SK-N-SH (cell line): ENCODE results near the gene C1orf141. TPM values are rescaled to one million over a fixed set of nuclear protein-coding genes. Genes with fewer than 3 reads are reported as not detected.

ENCODE experiments used
- CTCF ChIA-PET: fragments of 300-600, 350-600 bp; formaldehyde crosslinking; extraction: SDS; loops from one replicate; lab custom pipeline; 2021; lab: Yijun Ruan, JAX
- POLR2A ChIA-PET: fragments of 350-600 bp; sonication (Branson Sonifier 250); formaldehyde crosslinking; extraction: SDS; loops from one replicate; lab custom pipeline; 2020; ENCODE audit warnings: antibody characterized with exemption, inconsistent platforms; lab: Yijun Ruan, JAX
- DNase-seq: peaks from one replicate; pipeline ENCODE4 v3.0.0; 2012
- H2AFZ ChIP-seq: fragments of 200-600 bp; sonication (generic); 2 replicates; pipeline ENCODE4 v1.8.1; 2016; ENCODE audit warnings: antibody characterized with exemption, mild to moderate bottlenecking, low read depth
- H3F3A ChIP-seq: fragments of 200-600 bp; sonication (generic); replicated peaks from 2 replicates; pipeline ENCODE3; 2016; ENCODE audit warnings: antibody characterized with exemption, mild to moderate bottlenecking; ENCODE audit not compliant: insufficient read depth
- H3K27ac ChIP-seq, 2 experiments: fragments of 200-500 bp in 1 of 2; fragments of 200-600 bp in 1 of 2; sonication (Bioruptor generic) in 1 of 2; sonication (generic), shearing (Covaris generic) in 1 of 2; 2 replicates each; pipeline versions ENCODE4 v1.5.1 to v1.6.1; 2014 to 2016; ENCODE audit warnings: low read depth in 2 of 2, inconsistent platforms in 1 of 2, low read length in 1 of 2, mild to moderate bottlenecking in 1 of 2, mixed read lengths in 1 of 2
- H3K27me3 ChIP-seq: fragments of 200-600 bp; sonication (generic), shearing (Covaris generic); 2 replicates; pipeline ENCODE4 v1.6.1; 2016; ENCODE audit warnings: mixed run types; ENCODE audit not compliant: insufficient read depth
- H3K36me3 ChIP-seq, 2 experiments: fragments of 200-500 bp in 1 of 2; fragments of 200-600 bp in 1 of 2; sonication (Bioruptor generic) in 1 of 2; sonication (generic) in 1 of 2; replicated peaks in 1 of 2; 2 replicates each; pipeline versions ENCODE3 to v1.5.1; 2014 to 2016; ENCODE audit warnings: low read length in 1 of 2, mild to moderate bottlenecking in 1 of 2; ENCODE audit not compliant: insufficient read depth in 2 of 2, control insufficient read depth in 1 of 2
- H3K4me1 ChIP-seq, 2 experiments: fragments of 200-500 bp in 1 of 2; fragments of 200-600 bp in 1 of 2; sonication (Bioruptor generic) in 1 of 2; sonication (generic), shearing (Covaris generic) in 1 of 2; 2 replicates each; pipeline versions ENCODE4 v1.5.1 to v1.6.1; 2014 to 2016; ENCODE audit warnings: low read depth in 1 of 2, low read length in 1 of 2, mixed run types in 1 of 2; ENCODE audit not compliant: insufficient read depth in 2 of 2, control insufficient read depth in 1 of 2
- H3K4me2 ChIP-seq: fragments of 200-600 bp; sonication (generic), shearing (Covaris generic); 2 replicates; pipeline ENCODE4 v1.6.1; 2017; ENCODE audit warnings: mixed run types
- H3K4me3 ChIP-seq, 2 experiments: fragments of 200-500 bp in 1 of 2; fragments of 200-600 bp in 1 of 2; sonication (Bioruptor generic) in 1 of 2; sonication (generic), shearing (Covaris generic) in 1 of 2; 2 replicates each; pipeline versions ENCODE4 v1.5.1 to v1.8.1; 2014 to 2016; ENCODE audit warnings: low read depth in 2 of 2, inconsistent platforms in 1 of 2, low read length in 1 of 2, mild to moderate bottlenecking in 1 of 2, mixed read lengths in 1 of 2, moderate library complexity in 1 of 2
- H3K79me2 ChIP-seq: fragments of 200-600 bp; sonication (generic); 2 replicates; pipeline ENCODE4 v1.8.1; 2017; ENCODE audit warnings: mild to moderate bottlenecking; ENCODE audit not compliant: insufficient read depth
- H3K9ac ChIP-seq: fragments of 200-600 bp; sonication (generic); 2 replicates; pipeline ENCODE4 v1.6.1; 2017; ENCODE audit warnings: mixed run types
- H3K9me2 ChIP-seq: fragments of 200-600 bp; sonication (generic); 2 replicates; pipeline ENCODE4 v1.6.1; 2017; ENCODE audit warnings: mixed run types
- H3K9me3 ChIP-seq: fragments of 200-600 bp; sonication (generic); 2 replicates; pipeline ENCODE4 v1.6.1; 2017; ENCODE audit warnings: mixed run types, mild to moderate bottlenecking, moderate library complexity
- H4K20me1 ChIP-seq: fragments of 200-600 bp; sonication (generic); 2 replicates; pipeline ENCODE4 v1.6.1; 2017; ENCODE audit warnings: mild to moderate bottlenecking, mixed run types; ENCODE audit not compliant: insufficient read depth
- CHD2 ChIP-seq: fragments of 150-350 bp; IDR thresholded peaks from 2 replicates; pipeline ENCODE4 v1.6.1; 2018; ENCODE audit warnings: low read length; ENCODE audit not compliant: partially characterized antibody
- ELF1 ChIP-seq: IDR thresholded peaks from 2 replicates; pipeline ENCODE4 v1.4.0; 2012
- EP300 ChIP-seq, 2 experiments: IDR thresholded peaks; 2 replicates each; pipeline versions ENCODE4 v1.4.0 to v1.6.1; 2012; ENCODE audit warnings: borderline replicate concordance in 1 of 2, low read depth in 1 of 2, low read length in 1 of 2
- EZH2phosphoT487 ChIP-seq: fragments of 200-600 bp; sonication (generic); IDR thresholded peaks from 2 replicates; pipeline ENCODE4 v1.6.1; 2017; ENCODE audit warnings: low read depth, mixed run types, mild to moderate bottlenecking, antibody characterized with exemption, moderate library complexity, borderline replicate concordance
- FOXJ3 ChIP-seq: sonication (generic); formaldehyde crosslinking; IDR thresholded peaks from 2 replicates; pipeline ENCODE4 v1.5.1; 2020; ENCODE audit warnings: mild to moderate bottlenecking, missing genetic modification reagents
- FOXM1 ChIP-seq: IDR thresholded peaks from 2 replicates; pipeline ENCODE4 v1.4.0; 2012; ENCODE audit warnings: low read depth, mild to moderate bottlenecking
- JUND ChIP-seq: IDR thresholded peaks from 2 replicates; pipeline ENCODE4 v1.4.0; 2012
- MEF2A ChIP-seq: IDR thresholded peaks from 2 replicates; pipeline ENCODE4 v1.4.0; 2012; ENCODE audit warnings: low read depth, borderline replicate concordance
- NFIC ChIP-seq: IDR thresholded peaks from 2 replicates; pipeline ENCODE4 v1.4.0; 2012; ENCODE audit warnings: borderline replicate concordance
- NRF1 ChIP-seq: IDR thresholded peaks from 2 replicates; pipeline ENCODE4 v1.6.1; 2012; ENCODE audit warnings: low read depth, mild to moderate bottlenecking, low read length
- POLR2AphosphoS5 ChIP-seq: IDR thresholded peaks from 2 replicates; pipeline ENCODE4 v1.6.1; 2012; ENCODE audit warnings: low read depth, low read length
- RAD21 ChIP-seq: IDR thresholded peaks from 2 replicates; pipeline ENCODE4 v1.6.1; 2012; ENCODE audit warnings: mild to moderate bottlenecking, low read length
- RCOR1 ChIP-seq: fragments of 150-350 bp; IDR thresholded peaks from 2 replicates; pipeline ENCODE4 v1.6.1; 2017; ENCODE audit warnings: antibody characterized with exemption, low read length
- RFX5 ChIP-seq: IDR thresholded peaks from 2 replicates; pipeline ENCODE4 v1.6.1; 2012; ENCODE audit warnings: mild to moderate bottlenecking, improper control_type of control experiment, low read length
- RXRA ChIP-seq: IDR thresholded peaks from 2 replicates; pipeline ENCODE4 v1.4.0; 2012; ENCODE audit warnings: low read depth, mild to moderate bottlenecking, borderline replicate concordance
- SIN3A ChIP-seq: IDR thresholded peaks from 2 replicates; pipeline ENCODE4 v1.6.1; 2012; ENCODE audit warnings: low read depth, mild to moderate bottlenecking, low read length, moderate library complexity, borderline replicate concordance
- SMC3 ChIP-seq: IDR thresholded peaks from 2 replicates; pipeline ENCODE4 v1.6.1; 2012; ENCODE audit warnings: low read depth, low read length, improper control_type of control experiment
- TAF1 ChIP-seq: IDR thresholded peaks from 2 replicates; pipeline ENCODE4 v1.6.1; 2012; ENCODE audit warnings: low read depth, mild to moderate bottlenecking, low read length, moderate library complexity, borderline replicate concordance
- WGBS: methylation state at CpG from one replicate; pipeline ENCODE4 v1.1.6; 2017; ENCODE audit warnings: low lambda C conversion rate; 5-methylcytosine and 5-hydroxymethylcytosine counted together
- polyA plus RNA-seq, 3 experiments: library from polyadenylated mRNA; depleted of rRNA; stranded (reverse); fragments of >200 nt; gene quantifications; 2 replicates each; pipeline ENCODE4 v1.2.3, GENCODE V29; 2012
- TF ChIP-seq, protein P1 (sequence below): IDR thresholded peaks from 2 replicates; pipeline ENCODE4 v1.4.0; 2012; ENCODE audit warnings: low read depth, borderline replicate concordance
- TF ChIP-seq, protein P2 (sequence below): IDR thresholded peaks from 2 replicates; pipeline ENCODE4 v1.4.0; 2012; ENCODE audit warnings: low read depth
- TF ChIP-seq, protein P3 (sequence below): IDR thresholded peaks from 2 replicates; pipeline ENCODE4 v1.4.0; 2012; ENCODE audit warnings: low read depth, borderline replicate concordance
- TF ChIP-seq, protein P4 (sequence below): IDR thresholded peaks from 2 replicates; pipeline ENCODE4; 2012

C1orf141 gene
- polyA plus RNA-seq, 1 of the 3 experiments (the other 2 are of a cell fraction): not detected

DNA sequence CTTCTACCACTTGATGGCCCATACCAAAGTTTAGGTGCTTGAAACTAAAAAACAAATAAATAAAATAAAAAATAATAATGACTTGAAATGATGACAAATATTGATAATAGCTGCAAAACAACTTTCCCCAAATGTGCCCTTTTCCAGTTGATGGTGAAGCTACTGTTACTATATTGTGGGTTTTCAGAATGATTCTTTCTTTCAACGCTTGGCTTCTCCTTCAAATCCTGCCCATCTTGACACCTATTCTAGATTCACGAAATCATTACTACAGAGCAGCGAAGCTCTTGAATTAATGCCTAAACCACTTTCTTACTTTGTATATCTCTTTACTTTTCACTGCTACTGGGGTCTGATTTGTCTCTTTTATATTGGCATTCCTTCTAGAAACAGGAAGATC, 9.2 kb upstream of the C1orf141 start:
- Histone ChIP-seq H3K4me1 (no peaks in the 10 kb centered on the region), H3K79me2 (no peaks in the 10 kb centered on the region), H3K4me2 (no peak overlapping the region), H3K9me2 (no peaks in the 10 kb centered on the region), H3F3A (no peaks in the 10 kb centered on the region), H3K27me3 (no peaks in the 10 kb centered on the region), H3K9ac (no peak overlapping the region), H2AFZ (no peak overlapping the region), H3K4me3 (no peak overlapping the region), H3K9me3 (no peaks in the 10 kb centered on the region), H3K27ac (no peak overlapping the region), H3K36me3 (no peaks in the 10 kb centered on the region), H4K20me1 (no peaks in the 10 kb centered on the region)
- DNase-seq: no peak
- POLR2A ChIA-PET: no interaction called here
- TF ChIP-seq FOXM1: no peak
- no peak for TF ChIP-seq RXRA
- no peak for TF ChIP-seq EZH2phosphoT487
- TF ChIP-seq ELF1: no peak
- TF ChIP-seq RCOR1: no peak
- TF ChIP-seq, protein P1, sequence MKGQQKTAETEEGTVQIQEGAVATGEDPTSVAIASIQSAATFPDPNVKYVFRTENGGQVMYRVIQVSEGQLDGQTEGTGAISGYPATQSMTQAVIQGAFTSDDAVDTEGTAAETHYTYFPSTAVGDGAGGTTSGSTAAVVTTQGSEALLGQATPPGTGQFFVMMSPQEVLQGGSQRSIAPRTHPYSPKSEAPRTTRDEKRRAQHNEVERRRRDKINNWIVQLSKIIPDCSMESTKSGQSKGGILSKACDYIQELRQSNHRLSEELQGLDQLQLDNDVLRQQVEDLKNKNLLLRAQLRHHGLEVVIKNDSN: no peak
- TF ChIP-seq CHD2: no peak
- TF ChIP-seq FOXJ3 (CRISPR knock-in tag): no peak
- TF ChIP-seq, protein P2, sequence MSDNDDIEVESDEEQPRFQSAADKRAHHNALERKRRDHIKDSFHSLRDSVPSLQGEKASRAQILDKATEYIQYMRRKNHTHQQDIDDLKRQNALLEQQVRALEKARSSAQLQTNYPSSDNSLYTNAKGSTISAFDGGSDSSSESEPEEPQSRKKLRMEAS: no peak
- TF ChIP-seq SMC3: no peak
- no peak for TF ChIP-seq SIN3A
- CTCF ChIA-PET: interaction anchor here (0.7 to 3.0 kb wide), 11 partner anchors 9 to 357 kb away, joined by 3 to 33 read pairs (median 5); partner anchors contain the start of gene C1orf141
- 62% methylated on average over 3 of the region's 3 CpGs for WGBS

DNA sequence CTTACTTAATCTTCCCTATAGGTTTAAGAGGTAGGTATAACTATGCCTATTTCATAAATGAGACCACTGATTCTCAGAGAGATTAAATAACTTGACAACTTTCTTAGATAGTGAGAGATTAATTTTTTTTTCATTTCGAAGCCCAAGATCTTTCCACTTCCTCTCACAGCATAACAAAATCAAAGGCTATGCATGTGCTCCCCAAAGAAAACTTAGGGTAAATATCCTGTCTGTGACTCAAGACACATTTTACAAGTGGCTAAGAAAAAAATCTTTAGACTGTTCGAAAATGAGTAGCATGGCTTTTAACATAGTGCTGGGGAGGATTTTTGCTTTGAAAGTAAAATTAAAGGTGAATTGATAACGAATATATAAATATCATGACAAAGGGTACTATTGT, 8.2 kb upstream of the C1orf141 start:
- Histone ChIP-seq H3K4me2 (no peak overlapping the region), H3K4me1 (no peaks in the 10 kb centered on the region), H3K27ac (no peak overlapping the region), H3F3A (no peaks in the 10 kb centered on the region), H3K36me3 (no peaks in the 10 kb centered on the region), H4K20me1 (no peaks in the 10 kb centered on the region), H3K9ac (no peak overlapping the region), H3K9me3 (no peaks in the 10 kb centered on the region), H3K4me3 (no peak overlapping the region), H3K27me3 (no peaks in the 10 kb centered on the region), H3K9me2 (no peaks in the 10 kb centered on the region), H2AFZ (no peak overlapping the region), H3K79me2 (no peaks in the 10 kb centered on the region)
- POLR2A ChIA-PET: no interaction called here
- no peak for DNase-seq
- WGBS: 54% methylated on average over 3 of the region's 3 CpGs
- TF ChIP-seq RCOR1: no peak
- no peak for TF ChIP-seq JUND
- no peak for TF ChIP-seq FOXM1
- no peak for TF ChIP-seq CHD2
- no peak for TF ChIP-seq RAD21
- no peak for TF ChIP-seq SMC3
- TF ChIP-seq RFX5: no peak
- no peak for TF ChIP-seq ELF1
- no peak for TF ChIP-seq NRF1
- no peak for TF ChIP-seq NFIC
- no peak for TF ChIP-seq MEF2A
- TF ChIP-seq EZH2phosphoT487: no peak
- no peak for TF ChIP-seq EP300 (IDR thresholded peaks at IDR 0.05; ENCODE audit: borderline replicate concordance in 1 of 2, low read depth in 1 of 2, low read length in 1 of 2)
- TF ChIP-seq, protein P1: no peak
- no peak for TF ChIP-seq SIN3A
- no peak for TF ChIP-seq POLR2AphosphoS5
- TF ChIP-seq, protein P3, sequence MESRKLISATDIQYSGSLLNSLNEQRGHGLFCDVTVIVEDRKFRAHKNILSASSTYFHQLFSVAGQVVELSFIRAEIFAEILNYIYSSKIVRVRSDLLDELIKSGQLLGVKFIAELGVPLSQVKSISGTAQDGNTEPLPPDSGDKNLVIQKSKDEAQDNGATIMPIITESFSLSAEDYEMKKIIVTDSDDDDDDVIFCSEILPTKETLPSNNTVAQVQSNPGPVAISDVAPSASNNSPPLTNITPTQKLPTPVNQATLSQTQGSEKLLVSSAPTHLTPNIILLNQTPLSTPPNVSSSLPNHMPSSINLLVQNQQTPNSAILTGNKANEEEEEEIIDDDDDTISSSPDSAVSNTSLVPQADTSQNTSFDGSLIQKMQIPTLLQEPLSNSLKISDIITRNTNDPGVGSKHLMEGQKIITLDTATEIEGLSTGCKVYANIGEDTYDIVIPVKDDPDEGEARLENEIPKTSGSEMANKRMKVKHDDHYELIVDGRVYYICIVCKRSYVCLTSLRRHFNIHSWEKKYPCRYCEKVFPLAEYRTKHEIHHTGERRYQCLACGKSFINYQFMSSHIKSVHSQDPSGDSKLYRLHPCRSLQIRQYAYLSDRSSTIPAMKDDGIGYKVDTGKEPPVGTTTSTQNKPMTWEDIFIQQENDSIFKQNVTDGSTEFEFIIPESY: no peak
- TF ChIP-seq, protein P4, sequence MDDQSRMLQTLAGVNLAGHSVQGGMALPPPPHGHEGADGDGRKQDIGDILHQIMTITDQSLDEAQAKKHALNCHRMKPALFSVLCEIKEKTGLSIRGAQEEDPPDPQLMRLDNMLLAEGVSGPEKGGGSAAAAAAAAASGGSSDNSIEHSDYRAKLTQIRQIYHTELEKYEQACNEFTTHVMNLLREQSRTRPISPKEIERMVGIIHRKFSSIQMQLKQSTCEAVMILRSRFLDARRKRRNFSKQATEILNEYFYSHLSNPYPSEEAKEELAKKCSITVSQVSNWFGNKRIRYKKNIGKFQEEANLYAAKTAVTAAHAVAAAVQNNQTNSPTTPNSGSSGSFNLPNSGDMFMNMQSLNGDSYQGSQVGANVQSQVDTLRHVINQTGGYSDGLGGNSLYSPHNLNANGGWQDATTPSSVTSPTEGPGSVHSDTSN: no peak
- no peak for TF ChIP-seq TAF1
- CTCF ChIA-PET: no interaction called here
